GM19025 (cell line): Measurements from ENCODE around the gene KMT5C.

ENCODE experiments used
- ATAC-seq: cut with Tn5 transposase; IDR thresholded peaks from one replicate; pipeline ENCODE4 v1.9.1; 2021; ENCODE audit warnings: mild to moderate bottlenecking, low read depth, moderate library complexity; ENCODE audit not compliant: unreplicated experiment

Gene KMT5C

GRCh38 chr19:55362990-55363716, 23.5 kb downstream of the KMT5C start, which contains the start of gene GARIN5B:
GARIN5B (minus strand) TSS chr19:55363260; CDS start chr19:55363066, 194 bp downstream.
- ATAC-seq, result no peak

GRCh38 chr19:55365245-55365644, 25.6 kb downstream of the KMT5C start:
- ATAC-seq, result no peak

DNA sequence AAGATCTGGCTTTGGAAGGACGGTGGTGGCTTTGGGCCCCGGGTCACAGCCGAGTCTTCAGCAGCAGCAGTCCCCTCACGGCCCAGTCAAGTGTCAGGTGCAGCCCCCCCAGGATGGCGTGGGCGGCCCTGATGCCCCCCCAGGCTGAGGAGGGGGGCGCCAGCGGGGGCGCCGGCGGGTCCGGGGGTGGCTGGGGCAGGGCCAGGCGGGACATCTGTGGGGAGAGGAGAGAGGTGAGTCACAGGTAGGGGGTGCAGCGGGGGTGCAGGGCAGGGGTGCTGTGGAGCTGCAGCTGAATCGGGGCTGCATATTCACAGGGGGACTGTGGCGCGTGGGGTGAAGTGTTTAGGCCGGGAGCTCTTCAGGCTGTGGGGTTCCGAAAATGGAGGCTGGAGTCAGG, 26.3 kb downstream of the KMT5C start:
- no peak for ATAC-seq

GRCh38 chr19:55366790-55367189, 27.1 kb downstream of the KMT5C start:
- ATAC-seq, result no peak

DNA sequence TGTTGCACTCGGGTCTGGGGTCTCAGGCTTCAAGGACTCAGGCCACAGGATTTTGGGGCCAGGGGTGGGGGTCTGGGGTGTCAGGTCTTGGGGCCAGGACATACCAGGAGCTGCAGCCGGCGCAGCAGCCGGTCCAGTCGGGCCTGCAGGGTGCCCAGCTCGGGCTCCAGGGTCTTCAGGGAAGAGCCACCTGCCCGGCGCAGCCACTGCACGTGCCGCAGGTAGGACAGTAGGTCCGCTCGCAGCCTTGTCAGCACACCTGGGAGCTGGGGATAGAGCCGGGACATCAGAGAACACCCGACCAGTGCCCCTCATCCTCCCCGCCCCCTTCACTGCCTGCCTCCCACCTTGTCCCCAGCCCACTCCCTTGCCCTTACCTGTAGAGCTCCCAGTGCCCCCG, 28.4 kb downstream of the KMT5C start:
- ATAC-seq, result no peak

DNA sequence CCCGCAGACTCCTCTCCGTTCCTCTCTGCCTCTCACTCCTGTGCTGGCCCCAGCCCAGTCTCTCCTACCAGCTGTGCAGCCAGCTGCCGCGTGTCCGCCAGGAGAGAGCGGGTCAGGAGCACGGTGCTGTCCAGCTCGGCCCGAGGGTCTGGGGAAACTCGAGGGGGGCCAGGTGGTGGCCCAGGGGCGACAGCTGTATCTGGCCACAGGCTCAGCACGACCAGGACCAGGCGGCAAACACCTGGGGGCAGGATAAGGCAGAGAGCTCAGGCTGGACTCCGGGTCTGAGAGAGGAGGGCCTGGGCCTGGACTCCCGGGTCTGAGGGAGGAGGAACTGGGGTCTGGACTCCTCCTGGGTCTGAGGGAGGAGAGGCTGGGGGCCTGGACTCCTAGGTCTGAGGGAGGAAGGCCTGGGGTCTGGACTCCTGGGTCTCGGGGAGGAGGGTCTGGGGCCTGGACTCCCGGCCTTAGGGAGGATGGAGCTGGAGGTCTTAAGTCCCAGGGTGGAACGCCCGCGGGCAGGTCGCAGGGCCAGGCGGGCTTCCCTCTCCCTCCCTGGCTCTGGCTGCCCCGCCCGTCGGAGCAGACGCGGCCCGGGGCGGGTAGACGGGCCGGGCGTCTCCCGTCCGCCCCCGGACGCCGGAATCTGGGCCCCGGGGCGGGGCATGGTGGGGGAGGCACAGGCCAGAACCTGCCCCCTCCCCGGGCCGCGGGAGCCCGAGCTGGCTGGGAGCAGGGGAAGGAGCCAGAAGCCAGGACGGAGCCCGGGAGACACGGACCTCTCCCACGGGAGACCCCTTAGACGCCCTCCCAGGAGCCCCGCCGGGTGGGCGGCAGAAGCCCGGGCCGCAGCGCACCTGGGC, 29.3 kb downstream of the KMT5C start:
- no peak for ATAC-seq

DNA sequence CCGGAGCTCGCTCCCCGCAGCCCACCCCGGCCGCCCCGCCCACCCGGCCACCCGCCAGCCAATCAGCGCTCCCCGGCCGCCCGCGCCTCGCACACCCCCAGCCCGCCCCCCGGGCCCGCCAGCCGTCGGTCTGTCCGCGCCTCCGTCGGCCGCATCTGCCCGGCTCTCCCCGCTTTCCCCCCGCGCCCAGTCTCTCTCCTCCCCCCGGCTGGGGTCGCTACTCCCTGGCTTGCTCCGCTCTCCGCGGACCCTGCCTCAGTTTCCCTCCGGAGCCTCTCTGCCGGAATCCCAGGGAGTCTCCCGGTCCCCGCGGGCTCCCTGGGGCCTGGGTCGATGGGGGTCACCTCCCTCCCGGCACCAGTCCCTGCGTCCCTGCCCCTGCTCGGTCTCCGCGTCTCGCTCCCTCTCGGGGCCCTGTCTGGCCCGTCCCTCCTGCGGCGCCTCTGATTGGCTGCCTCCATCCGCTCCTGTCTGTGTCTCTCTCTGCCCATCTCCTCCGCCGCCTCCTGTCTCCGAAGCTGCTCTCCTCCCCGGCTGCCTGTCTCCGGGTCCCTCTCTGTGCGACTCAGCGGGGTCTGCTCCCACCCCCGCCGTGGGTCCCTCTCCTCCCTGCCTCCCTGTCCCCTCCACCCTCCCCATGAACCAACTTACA, 30.1 kb downstream of the KMT5C start:
- no peak for ATAC-seq

- no peak for ATAC-seq
Measured at GRCh38 chr19:55370305-55370988, 30.8 kb downstream of the KMT5C start, which contains the start of gene IL11. IL11 (minus strand) TSS chr19:55370463; CDS start chr19:55370310, 153 bp downstream.

GRCh38 chr19:55372316-55373081, 32.8 kb downstream of the KMT5C start:
- no peak for ATAC-seq

DNA sequence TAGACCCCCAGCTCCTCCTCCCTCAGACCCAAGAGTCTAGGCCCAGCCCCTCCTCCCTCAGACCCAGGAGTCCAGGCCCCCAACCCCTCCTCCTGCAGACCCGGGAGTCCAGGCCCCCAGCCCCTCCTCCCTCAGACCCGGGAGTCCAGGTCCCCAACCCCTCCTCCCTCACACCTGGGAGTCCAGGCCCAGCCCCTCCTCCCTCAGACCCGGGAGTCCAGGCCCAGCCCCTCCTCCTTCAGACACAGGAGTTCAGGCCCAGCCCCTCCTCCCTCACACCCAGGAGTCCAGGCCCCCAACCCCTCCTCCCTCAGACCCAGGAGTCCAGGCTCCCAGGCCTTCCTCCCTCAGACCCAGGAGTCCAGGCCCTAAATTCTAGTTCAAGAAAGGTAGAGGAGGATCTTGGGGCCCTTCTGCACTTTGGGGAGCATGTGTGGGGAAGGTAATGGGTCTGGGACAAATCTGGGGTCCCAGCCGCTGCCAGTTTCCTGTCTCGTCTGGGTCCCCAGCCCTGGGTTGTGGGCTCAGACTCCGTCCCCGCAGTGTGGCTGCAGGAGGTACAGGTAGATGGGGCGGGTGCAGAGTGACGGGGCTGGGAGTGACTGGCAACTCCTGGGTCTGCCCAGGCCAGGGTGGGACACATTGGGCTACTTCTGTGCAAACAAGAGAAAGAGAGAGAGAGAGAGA, 33.8 kb downstream of the KMT5C start:
- no peak for ATAC-seq

DNA sequence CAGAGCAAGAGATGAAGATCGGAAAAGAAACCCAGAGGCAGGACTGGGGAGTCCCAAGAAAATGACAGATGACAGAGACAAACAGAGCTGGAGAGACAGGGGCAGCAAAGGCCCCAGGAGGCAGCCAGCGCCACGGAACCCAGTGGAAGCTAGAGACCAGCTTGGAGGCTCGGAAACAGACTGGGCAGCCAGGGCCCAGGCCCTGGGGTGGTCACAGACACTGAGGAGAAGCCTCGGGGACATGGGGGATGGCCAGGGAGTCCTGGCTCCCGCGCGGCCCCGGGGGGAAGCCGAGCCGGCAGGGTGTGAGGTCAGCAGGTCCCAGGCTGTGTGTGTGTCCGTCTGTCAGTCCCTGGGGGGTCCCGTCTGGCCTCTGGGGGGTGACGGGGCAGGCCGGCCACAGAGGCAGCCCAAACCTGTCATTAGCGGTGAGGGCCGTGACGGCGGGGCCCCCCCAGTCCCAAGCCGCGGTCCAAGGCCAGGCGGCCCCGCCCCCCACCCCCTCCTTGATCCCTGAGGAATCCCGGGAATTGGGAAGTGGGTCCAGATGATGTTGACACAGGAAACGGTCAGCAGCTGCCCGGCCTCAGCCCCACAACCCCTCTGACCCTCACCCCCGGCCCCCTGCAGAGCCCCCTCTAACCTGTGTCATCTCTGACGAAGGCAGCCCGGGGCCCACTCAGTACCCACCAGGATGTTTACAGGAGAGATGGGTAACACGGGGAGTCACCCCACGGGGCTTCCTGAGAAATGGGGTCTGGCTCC, 34.5 kb downstream of the KMT5C start:
- ATAC-seq, result no peak

- ATAC-seq, result no peak
Measured at GRCh38 chr19:55376241-55376933, 36.7 kb downstream of the KMT5C start, which contains the start of gene TMEM190. TMEM190 (plus strand) TSS chr19:55376826; CDS start chr19:55376854, 28 bp downstream.

DNA sequence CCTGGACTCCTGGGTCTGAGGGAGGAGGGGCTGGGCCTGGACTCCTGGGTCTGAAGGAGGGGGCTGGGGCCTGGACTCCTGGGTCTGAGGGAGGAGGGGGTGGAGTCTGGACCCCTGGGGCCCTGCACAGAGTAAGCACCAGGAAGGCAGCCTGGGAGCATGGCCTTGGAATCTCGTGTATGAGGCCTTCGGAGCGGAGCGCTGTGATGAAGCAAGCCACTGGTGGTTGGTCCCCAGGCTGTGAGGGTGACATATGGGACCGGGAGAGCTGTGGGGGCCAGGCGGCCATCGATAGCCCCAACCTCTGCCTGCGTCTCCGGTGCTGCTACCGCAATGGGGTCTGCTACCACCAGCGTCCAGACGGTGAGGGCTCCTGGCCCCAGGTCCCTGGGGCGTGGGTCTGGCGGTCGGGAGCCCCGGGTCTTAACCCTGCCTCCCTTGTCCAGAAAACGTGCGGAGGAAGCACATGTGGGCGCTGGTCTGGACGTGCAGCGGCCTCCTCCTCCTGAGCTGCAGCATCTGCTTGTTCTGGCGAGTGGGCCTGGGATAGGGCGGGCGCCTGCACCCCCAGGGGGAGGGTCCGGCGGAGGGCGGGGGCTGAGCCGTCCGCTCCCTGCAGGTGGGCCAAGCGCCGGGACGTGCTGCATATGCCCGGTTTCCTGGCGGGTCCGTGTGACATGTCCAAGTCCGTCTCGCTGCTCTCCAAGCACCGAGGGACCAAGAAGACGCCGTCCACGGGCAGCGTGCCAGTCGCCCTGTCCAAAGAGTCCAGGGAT, 37.9 kb downstream of the KMT5C start:
- ATAC-seq, result no peak

- no peak for ATAC-seq
Measured at GRCh38 chr19:55379174-55379573, 39.5 kb downstream of the KMT5C start.

- no peak for ATAC-seq
Measured at GRCh38 chr19:55382013-55382412, 42.3 kb downstream of the KMT5C start.

GRCh38 chr19:55382522-55383054, 42.9 kb downstream of the KMT5C start:
- no peak for ATAC-seq
